GM12801 (cell line): ENCODE measurements around the gene CNOT1.

ENCODE experiments used
- TF ChIP-seq, protein P1 (sequence below): IDR thresholded peaks from one replicate; pipeline ENCODE4 v1.5.1; 2011; ENCODE audit warnings: control low read depth; ENCODE audit not compliant: insufficient read length; ENCODE audit errors: extremely low read depth

Gene CNOT1

GRCh38 chr16:58636466-58636865 lies 6.8 kb upstream of the CNOT1 start:
- TF ChIP-seq, protein P1, sequence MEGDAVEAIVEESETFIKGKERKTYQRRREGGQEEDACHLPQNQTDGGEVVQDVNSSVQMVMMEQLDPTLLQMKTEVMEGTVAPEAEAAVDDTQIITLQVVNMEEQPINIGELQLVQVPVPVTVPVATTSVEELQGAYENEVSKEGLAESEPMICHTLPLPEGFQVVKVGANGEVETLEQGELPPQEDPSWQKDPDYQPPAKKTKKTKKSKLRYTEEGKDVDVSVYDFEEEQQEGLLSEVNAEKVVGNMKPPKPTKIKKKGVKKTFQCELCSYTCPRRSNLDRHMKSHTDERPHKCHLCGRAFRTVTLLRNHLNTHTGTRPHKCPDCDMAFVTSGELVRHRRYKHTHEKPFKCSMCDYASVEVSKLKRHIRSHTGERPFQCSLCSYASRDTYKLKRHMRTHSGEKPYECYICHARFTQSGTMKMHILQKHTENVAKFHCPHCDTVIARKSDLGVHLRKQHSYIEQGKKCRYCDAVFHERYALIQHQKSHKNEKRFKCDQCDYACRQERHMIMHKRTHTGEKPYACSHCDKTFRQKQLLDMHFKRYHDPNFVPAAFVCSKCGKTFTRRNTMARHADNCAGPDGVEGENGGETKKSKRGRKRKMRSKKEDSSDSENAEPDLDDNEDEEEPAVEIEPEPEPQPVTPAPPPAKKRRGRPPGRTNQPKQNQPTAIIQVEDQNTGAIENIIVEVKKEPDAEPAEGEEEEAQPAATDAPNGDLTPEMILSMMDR: no peak

GRCh38 chr16:58635502-58635901 lies 5.9 kb upstream of the CNOT1 start:
- TF ChIP-seq, protein P1: no peak

- TF ChIP-seq, protein P1: no peak
Observed at GRCh38 chr16:58634265-58634802, 4.7 kb upstream of the CNOT1 start.

GRCh38 chr16:58628845-58629732 lies 537 bp downstream of the CNOT1 start:
- TF ChIP-seq, protein P1: no peak

DNA sequence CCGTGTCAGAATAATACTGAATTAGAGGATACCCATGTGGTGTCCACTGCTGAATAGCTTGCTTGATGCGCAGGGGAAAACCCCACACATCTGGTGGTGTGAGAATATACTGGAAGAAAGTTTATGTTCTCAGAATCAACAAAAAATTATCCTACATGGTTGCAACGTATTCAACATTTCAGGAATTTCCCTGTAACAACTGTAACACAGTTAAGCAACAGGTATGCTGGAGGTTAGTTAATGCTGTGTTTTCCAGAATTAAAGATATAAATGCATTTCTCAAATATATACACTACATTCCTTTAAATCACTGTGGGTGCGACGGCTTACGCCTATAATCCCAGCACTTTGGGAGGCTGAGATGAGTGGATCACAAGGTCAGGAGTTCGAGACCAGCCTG lies 5.4 kb downstream of the CNOT1 start:
- TF ChIP-seq, protein P1: no peak

DNA sequence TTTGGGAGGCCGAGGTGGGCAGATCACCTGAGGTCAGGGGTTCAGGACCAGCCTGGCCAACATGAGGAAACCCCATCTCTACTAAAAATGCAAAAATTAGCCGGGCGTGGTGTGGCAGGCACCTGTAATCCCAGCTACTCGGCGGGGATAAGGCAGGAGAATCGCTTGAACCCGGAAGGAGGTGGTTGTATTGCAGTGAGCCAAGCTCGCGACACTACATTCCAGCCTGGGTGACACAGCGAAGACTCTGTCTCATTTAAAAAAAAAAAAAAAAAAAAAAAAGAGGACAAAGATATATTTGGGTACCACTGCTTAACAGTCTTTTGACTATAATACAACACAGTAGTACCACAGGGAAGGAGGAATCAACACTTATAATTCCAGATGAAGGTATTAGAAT lies 9.2 kb downstream of the CNOT1 start:
- TF ChIP-seq, protein P1: no peak

GRCh38 chr16:58615280-58615679 lies 14.3 kb downstream of the CNOT1 start:
- TF ChIP-seq, protein P1: no peak
